Pancreas (tissue), 10 donors: Measurements from ENCODE around the gene SELL. TPM values are rescaled to one million over a fixed set of nuclear protein-coding genes. Genes with fewer than 3 reads are reported as not detected.

Experiments used
- ATAC-seq, 4 donors: fragments of 200-7000 bp; cut with Tn5 transposase; one replicate each; pipeline versions ENCODE4 v1.8.0 to v1.9.1; 2020; ENCODE audit warnings: mild to moderate bottlenecking in 4 of 4, moderate library complexity in 4 of 4
- DNase-seq, 6 donors: peaks; one replicate each; pipeline ENCODE4 v3.0.0-alpha.2; 2020
- FAIRE-seq: peaks from 2 replicates; lab custom pipeline; 2012; peaks lifted over from hg19 to GRCh38; lab: Jason Lieb, UNC
- H3K27ac ChIP-seq, 4 donors: fragments of 200-600 bp; sonication (generic); 1 replicate in 3 of 4; 2 replicates in 1 of 4; pipeline versions ENCODE4 v1.5.0 to v1.8.0; 2020
- H3K27me3 ChIP-seq, 4 donors: fragments of 200-600 bp; one replicate each; pipeline ENCODE4 v1.8.0; 2021
- H3K36me3 ChIP-seq, 3 donors: fragments of 200-600 bp; sonication (generic) in 1 of 3; one replicate each; pipeline versions ENCODE4 v1.5.0 to v1.8.0; 2020 to 2021
- H3K4me1 ChIP-seq, 3 donors: fragments of 200-600 bp; one replicate each; pipeline ENCODE4 v1.8.0; 2021
- H3K4me3 ChIP-seq, 4 donors: fragments of 200-600 bp; sonication (generic) in 2 of 4; one replicate each; pipeline versions ENCODE4 v1.5.0 to v1.8.0; 2020 to 2021
- H3K9me3 ChIP-seq, 4 donors: fragments of 200-600 bp; one replicate each; pipeline ENCODE4 v1.8.0; 2021
- WGBS, 2 donors: extraction: QIAGEN DNeasy Blood & Tissue Kit; methylation state at CpG; one replicate each; pipeline ENCODE4 v1.1.7; 2013; 5-methylcytosine and 5-hydroxymethylcytosine counted together
- intact Hi-C, 3 donors: fragments of 100-400 bp; cut with DNase I; formaldehyde crosslinking; loops; one replicate each; pipeline versions ENCODE4 v1.11.1 to v1.14.2; 2022
- polyA plus RNA-seq, 2 donors: library from polyadenylated mRNA; stranded (reverse); fragments of 200-250 nt; gene quantifications; one replicate each; pipeline ENCODE4 v1.2.3, GENCODE V29; 2013
- total RNA-seq, 6 donors: library from RNA; stranded (reverse); fragmentation: NEBNext Ultra II Directional in 4 of 6; extraction: Animal tissue kit (Norgen Biotek cat#: 25700) in 4 of 6; gene quantifications; one replicate each; pipeline versions ENCODE4 v1.2.1 to v1.2.4, GENCODE V29; 2021 to 2023
- TF ChIP-seq, protein P1 (sequence below), 4 donors: fragments of 200-600 bp; sonication (generic) in 3 of 4; IDR thresholded peaks; one replicate each; pipeline versions ENCODE4 v1.5.0 to v1.8.0; 2021; ENCODE audit warnings: antibody characterized with exemption in 4 of 4
- donor health status: healthy with polysubstance abuse.
- donor health status: DM: no; HTN: no; CAD: no; lungs with moderate emphysema.
- donor health status: DM: no; HTN: no; CAD: no.
- donor health status: control.
- donor health status: control.
- donor health status: Bipolar disorder and iron deficiency.
- donor health status: DM: yes; HTN: yes; CAD: no.
- donor health status: DM: no; HTN: no; CAD: no.
- donor health status: DM: no; HTN: no; CAD: no.
- donor health status: DM: yes; HTN: yes; CAD: no.

The SELL gene
- total and polyA plus RNA-seq, 8 donors = 0.23 to 2.9 (median 0.87) TPM

DNA sequence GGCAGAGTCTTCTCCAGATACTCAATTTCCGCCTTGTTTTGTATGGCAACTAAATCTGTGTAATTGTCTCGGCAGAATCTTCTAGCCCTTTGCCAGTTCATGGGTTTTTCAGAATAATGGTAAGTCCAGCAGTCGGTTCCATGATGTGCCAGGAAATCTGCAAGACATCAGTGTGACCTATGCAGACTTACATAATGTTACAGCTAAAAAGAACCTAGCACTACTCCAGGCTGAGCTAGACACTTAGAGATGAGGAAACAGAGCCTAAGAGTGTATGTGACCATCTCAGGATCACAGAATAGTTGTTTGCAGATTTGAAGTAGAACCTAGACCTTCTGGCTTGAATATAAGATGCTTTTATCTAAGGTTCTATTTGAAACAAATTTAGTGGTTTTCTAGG lies 2.8 kb downstream of the SELL start:
- H3K36me3 ChIP-seq = no peaks in the 10 kb centered on the region
- ATAC-seq = no peak
- FAIRE-seq = no peak
- WGBS, 2 donors = 54 to 66% methylated on average over 3 of the region's 3 CpGs
- TF ChIP-seq, protein P1, sequence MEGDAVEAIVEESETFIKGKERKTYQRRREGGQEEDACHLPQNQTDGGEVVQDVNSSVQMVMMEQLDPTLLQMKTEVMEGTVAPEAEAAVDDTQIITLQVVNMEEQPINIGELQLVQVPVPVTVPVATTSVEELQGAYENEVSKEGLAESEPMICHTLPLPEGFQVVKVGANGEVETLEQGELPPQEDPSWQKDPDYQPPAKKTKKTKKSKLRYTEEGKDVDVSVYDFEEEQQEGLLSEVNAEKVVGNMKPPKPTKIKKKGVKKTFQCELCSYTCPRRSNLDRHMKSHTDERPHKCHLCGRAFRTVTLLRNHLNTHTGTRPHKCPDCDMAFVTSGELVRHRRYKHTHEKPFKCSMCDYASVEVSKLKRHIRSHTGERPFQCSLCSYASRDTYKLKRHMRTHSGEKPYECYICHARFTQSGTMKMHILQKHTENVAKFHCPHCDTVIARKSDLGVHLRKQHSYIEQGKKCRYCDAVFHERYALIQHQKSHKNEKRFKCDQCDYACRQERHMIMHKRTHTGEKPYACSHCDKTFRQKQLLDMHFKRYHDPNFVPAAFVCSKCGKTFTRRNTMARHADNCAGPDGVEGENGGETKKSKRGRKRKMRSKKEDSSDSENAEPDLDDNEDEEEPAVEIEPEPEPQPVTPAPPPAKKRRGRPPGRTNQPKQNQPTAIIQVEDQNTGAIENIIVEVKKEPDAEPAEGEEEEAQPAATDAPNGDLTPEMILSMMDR (IDR thresholded peaks at IDR 0.05) = no peak
- intact Hi-C loops = loop anchor here in 1 of 3 donors (10.0 kb wide), 1 partner anchor 154 kb away; no protein-coding TSS in a partner anchor
- H3K9me3 ChIP-seq = no peaks in the 10 kb centered on the region
- no peaks in the 10 kb centered on the region for H3K4me1 ChIP-seq
- no peak overlapping the region for H3K4me3 ChIP-seq
- peaks cover 0 to 4% (median 1%) of the 10 kb centered on the region in 4 donors for H3K27me3 ChIP-seq
- H3K27ac ChIP-seq = no peak overlapping the region
- no peak for DNase-seq

- ATAC-seq = no peak
- Histone ChIP-seq H3K4me1 (no peaks in the 10 kb centered on the region), H3K4me3 (no peak overlapping the region), H3K9me3 (no peaks in the 10 kb centered on the region), H3K27ac (no peak overlapping the region), H3K36me3 (no peaks in the 10 kb centered on the region), H3K27me3 (peaks cover 0 to 4% (median 1%) of the 10 kb centered on the region in 4 donors)
- WGBS, 2 donors = 50 to 69% methylated on average over 9 of the region's 9 CpGs
- TF ChIP-seq, protein P1 (IDR thresholded peaks at IDR 0.05) = no peak
- DNase-seq = no peak
- intact Hi-C loops = loop anchor here in 1 of 3 donors (10.0 kb wide), 1 partner anchor 153 kb away; no protein-coding TSS in a partner anchor
- FAIRE-seq = no peak
These were observed 3.4 kb downstream of the SELL start for GRCh38 chr1:169707912-169708604.

- Histone ChIP-seq H3K4me3 (no peak overlapping the region), H3K9me3 (no peaks in the 10 kb centered on the region), H3K4me1 (no peaks in the 10 kb centered on the region), H3K36me3 (no peaks in the 10 kb centered on the region), H3K27me3 (peaks cover 0 to 4% (median 0%) of the 10 kb centered on the region in 4 donors), H3K27ac (no peak overlapping the region)
- 57 to 78% methylated on average over 2 of the region's 2 CpGs for WGBS, 2 donors
- no peak for FAIRE-seq
- DNase-seq = no peak
- TF ChIP-seq, protein P1 (IDR thresholded peaks at IDR 0.05) = no peak
- ATAC-seq = no peak
- intact Hi-C loops = loop anchor here in 1 of 3 donors (10.0 kb wide), 1 partner anchor 150 kb away; no protein-coding TSS in a partner anchor
These were observed 6.6 kb downstream of the SELL start for GRCh38 chr1:169704797-169705196.

- intact Hi-C loops = loop anchor here in 1 of 3 donors (10.0 kb wide), 1 partner anchor 147 kb away; no protein-coding TSS in a partner anchor
- TF ChIP-seq, protein P1 (IDR thresholded peaks at IDR 0.05) = no peak
- 74 to 79% methylated on average over 2 of the region's 2 CpGs for WGBS, 2 donors
- ATAC-seq = no peak
- Histone ChIP-seq H3K27ac (no peak overlapping the region), H3K27me3 (no peaks in the 10 kb centered on the region), H3K36me3 (no peaks in the 10 kb centered on the region), H3K4me1 (no peaks in the 10 kb centered on the region), H3K9me3 (no peaks in the 10 kb centered on the region), H3K4me3 (no peak overlapping the region)
- no peak for DNase-seq
- FAIRE-seq = no peak
These were observed 10.0 kb downstream of the SELL start for GRCh38 chr1:169701261-169702005.
